ENCODE measurements around the gene BMP8A.
"Not testable (repeated sequence)": the region's sequence is repeated elsewhere in the genome, so short reads cannot be mapped to it uniquely, and the experiment has no call there.

Gene BMP8A

DNA sequence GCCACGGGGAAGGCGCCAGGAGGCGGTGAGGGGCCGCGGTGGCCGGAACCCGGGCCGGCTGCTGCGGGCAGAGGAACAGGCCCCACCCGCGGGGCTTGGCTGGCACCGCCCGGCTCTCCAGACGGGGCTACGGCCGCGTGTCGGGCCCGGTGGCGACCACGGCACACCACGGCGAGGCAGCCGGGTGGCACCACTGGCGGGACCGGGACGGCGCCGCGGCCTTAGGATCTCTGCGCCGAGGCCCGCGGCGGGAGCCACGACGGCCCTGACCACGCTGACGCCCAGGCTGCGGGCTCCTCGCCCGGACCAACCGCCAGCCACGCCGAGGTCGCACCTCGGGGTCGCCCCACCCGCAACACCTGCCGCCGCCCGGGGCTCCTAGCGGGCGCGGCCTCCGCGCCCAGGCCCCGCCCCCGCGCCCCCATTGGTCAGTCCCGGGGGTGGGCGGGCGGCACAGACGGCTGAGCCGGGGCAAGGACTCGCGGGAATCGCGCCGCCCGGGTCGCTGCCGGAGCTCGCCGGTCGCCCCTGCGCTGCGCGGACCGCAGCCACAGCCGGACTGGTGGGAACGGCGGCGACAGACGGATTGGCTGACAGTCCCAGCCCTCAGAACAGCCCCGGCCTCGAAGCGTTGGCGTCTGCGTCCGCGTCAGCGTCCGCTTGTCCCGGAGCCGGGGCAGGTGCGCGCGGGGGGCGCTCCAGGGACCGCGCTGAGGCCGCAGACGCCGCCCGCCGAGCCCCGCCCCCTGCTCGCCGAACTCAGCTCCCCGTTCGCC lies at the start of gene BMP8A:
Gene BMP8A, plus strand, starts transcription at position 491 of the 776 bp plus-strand sequence. CDS start 356 bp downstream, outside the sequence.
- peak; percentile 68 to 79 for DNase-seq

GRCh38 chr1:39441797-39442196 lies 49.6 kb upstream of the BMP8A start:
- DNase-seq, result no peak

- no peak for DNase-seq
Observed at GRCh38 chr1:39445573-39445972, 45.9 kb upstream of the BMP8A start.

- no peak for DNase-seq
Observed at GRCh38 chr1:39446986-39447567, 44.4 kb upstream of the BMP8A start.

GRCh38 chr1:39450041-39450440 lies 41.4 kb upstream of the BMP8A start:
- DNase-seq, result not testable (repeated sequence)

GRCh38 chr1:39450956-39451606 lies 40.4 kb upstream of the BMP8A start:
- no peak for DNase-seq

DNA sequence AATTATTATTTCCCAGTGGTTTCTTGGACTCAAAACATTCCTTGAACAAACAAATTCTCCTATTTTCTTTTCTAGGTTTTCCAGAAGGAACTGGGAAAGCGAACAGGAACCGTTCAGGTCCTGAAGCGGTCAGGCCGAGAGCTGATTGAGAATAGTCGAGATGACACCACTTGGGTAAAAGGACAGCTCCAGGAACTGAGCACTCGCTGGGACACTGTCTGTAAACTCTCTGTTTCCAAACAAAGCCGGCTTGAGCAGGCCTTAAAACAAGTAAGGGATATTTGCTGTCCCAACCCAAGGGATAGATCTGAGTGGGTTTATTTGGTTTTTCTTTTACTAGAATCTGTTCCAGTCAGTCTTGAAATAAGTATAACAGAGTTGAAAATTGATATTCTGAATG lies 39.4 kb upstream of the BMP8A start:
- DNase-seq, result no peak

DNA sequence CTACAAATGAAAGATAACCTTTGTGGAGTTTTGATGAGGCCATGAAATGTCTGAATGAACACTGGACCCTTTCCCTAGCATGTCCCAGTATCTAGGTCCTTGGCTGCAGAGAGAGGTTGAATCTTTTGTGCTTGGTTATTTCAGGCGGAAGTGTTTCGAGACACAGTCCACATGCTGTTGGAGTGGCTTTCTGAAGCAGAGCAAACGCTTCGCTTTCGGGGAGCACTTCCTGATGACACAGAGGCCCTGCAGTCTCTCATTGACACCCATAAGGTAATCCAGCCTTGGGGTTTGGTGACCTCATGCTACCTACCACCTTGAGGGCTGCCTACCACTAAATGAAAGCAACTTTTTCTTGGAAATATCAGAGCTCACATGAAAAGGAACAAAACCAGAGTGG lies 38.9 kb upstream of the BMP8A start:
- DNase-seq, result no peak

DNA sequence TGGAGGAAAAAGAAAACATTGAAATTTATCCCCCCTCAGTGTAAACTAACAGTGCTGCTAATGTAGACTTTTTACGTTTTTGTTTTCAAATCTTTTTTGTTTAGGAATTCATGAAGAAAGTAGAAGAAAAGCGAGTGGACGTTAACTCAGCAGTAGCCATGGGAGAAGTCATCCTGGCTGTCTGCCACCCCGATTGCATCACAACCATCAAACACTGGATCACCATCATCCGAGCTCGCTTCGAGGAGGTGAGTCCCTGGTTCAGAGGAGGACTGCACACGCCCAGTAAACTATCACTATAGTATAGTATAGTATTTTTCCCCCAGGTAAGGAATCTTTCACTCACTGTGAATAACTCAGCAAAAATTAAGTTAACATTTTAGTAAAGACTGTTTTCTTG lies 37.8 kb upstream of the BMP8A start:
- DNase-seq, result no peak

DNA sequence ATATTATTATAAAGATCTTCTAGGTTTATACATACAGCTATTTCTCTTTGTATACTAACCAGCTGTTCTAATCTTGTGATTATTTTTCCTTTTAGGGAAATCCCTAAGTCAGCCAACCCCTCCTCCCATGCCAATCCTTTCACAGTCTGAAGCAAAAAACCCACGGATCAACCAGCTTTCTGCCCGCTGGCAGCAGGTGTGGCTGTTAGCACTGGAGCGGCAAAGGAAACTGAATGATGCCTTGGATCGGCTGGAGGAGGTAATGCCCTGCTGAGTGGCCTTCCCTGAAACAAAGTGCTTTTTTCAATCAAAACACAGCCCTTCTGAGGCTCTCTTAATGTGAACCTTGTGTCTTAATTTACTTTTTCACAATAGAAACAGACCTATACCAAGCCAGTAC lies 32.4 kb upstream of the BMP8A start:
- no peak for DNase-seq

DNA sequence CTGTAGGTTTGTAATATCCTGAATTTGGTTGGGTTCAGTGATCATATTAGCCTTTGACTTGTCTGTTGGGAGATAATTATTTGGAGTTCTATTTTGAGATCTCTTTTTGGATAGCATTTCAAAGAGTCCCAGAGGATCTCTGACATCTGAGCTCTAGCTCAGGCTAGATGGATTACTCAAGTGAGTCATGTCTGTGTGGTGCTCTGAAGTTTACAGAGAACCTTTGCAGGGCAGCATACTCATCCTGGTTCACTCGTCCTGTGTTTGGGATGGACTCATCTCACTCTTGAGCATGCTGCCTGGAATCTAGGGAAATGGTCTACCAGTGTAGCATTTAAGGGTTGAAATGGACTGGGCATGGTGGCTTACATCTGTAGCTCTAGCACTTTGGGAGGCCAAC lies 29.4 kb upstream of the BMP8A start:
- no peak for DNase-seq

DNA sequence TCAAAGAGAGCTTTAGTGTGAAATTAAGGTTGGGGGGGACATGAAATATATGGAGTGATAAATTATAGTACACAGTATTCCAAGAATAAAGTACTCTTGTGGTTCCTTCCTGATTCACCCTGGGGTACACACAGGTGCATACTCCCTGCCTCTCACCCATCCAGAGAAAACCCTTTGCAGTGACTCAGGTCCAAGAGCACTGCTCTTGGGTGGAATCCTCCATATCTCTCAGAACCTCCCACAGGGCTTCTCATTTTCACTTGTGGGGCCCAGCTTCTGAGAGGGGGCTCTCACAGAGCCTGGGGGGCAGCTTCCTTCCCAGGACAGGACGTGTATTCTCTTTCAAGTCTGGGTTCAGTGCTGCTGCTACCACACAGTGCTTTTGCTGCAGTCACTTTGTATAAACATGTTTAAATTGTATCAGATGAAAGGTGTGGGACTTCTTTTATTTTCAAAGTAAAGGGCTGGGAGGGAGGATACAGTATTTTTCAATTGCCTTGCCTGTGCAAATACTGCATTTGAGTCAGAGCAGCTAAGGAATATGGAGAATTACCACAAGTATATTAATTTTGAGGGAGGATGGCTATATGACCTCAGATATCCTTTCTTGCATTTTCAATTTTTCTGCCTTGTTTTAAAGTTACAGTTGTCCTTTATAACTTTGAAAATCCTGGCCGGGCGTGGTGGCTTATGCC lies 24.9 kb upstream of the BMP8A start:
- no peak for DNase-seq

DNA sequence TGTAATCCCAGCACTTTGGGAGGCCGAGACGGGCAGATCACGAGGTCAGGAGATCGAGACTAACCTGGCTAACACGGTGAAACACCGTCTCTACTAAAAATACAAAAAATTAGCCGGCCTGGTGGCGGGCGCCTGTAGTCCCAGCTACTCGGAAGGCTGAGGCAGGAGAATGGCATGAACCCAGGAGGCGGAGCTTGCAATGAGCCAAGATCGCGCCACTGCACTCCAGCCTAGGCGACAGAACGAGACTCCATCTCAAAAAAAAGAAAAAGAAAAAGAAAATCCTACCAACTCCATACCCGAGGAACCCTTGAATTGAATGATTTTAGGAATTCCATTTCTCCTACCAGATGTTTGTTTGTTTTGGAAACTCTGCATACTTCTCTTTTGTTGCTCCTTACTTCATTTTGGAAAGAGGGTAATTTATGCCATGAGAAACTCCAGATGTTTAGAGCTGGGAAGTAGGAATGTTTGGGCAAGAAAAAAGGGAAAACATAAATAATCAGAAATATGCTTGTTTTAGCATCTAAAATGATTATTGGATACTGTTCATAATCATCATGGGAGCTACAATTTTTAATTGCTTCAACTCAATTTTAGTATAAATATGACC lies 24.2 kb upstream of the BMP8A start:
- DNase-seq, result not testable (repeated sequence)

DNA sequence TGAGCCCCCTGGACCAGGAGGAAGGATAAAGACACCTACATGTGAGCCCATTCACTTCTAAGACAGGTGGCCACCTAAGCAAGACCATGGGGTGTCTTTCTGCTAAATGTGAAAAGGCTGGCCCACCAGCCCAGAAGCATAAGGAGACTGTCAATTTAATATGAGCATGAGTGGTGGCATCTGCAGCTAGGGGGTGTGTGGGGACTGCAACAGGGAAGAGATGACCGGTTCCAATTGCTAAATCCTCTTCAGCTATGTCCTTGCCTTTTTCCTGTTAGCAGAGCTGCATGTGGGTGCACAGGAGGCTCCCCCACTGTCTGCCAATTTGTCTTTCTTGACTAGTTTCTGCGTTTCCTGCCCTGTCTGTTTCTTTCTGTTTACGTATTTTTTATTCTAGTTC lies 22.3 kb upstream of the BMP8A start:
- DNase-seq, result no peak

GRCh38 chr1:39470040-39470439 lies 21.4 kb upstream of the BMP8A start:
- DNase-seq, result no peak

GRCh38 chr1:39472826-39473225 lies 18.6 kb upstream of the BMP8A start:
- no peak for DNase-seq

- DNase-seq, result no peak
Observed at GRCh38 chr1:39473324-39473723, 18.1 kb upstream of the BMP8A start.

GRCh38 chr1:39474810-39475209 lies 16.6 kb upstream of the BMP8A start:
- DNase-seq, result no peak

- not testable (repeated sequence) for DNase-seq
Observed at GRCh38 chr1:39475551-39475950, 15.9 kb upstream of the BMP8A start.

GRCh38 chr1:39478126-39478915 lies 13.1 kb upstream of the BMP8A start:
- no peak for DNase-seq

DNA sequence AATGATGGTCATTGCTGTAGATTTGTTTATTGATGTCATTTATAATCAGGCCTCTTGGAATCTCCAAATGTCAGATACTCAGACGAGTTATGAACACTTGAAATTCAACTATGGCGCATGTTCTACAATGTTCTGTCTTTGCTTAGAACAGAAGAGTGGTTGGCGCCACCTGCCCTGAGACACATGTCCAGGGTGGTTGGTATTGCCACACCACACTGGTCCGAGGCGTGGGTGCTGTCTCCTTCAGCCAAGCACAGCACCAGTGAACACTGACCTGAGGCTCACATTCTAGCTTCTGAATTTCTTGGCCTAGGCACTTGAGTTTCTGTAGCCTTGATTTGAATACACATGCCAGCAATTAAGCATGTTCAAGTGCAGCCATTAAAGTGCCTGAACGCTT lies 10.1 kb upstream of the BMP8A start:
- DNase-seq, result no peak

DNA sequence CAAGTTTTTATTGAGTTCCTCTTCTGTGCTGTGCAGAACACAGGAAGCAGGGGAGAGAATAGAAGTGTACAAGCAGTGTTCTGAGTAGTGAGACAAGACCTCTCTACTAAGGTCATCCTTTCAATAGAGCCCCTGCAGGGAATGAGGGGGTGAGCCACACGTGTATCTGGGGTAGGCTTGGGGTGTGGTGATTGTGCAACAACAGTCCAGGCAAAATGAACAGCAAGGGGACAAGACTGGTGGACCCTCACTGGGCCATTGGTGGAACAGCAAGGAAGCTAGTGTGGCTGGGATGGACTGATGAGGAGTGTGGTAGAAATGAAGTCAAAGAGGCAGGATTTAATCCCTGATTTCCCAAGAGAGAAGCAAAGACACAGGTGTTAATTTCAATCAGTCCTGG lies 8.2 kb upstream of the BMP8A start:
- DNase-seq, result no peak
